Endothelial cell (in vitro differentiated cells): ENCODE results near the gene FCHO1. TPM values are rescaled to one million over a fixed set of nuclear protein-coding genes. Genes with fewer than 3 reads are reported as not detected.

Source experiments
- DNase-seq: peaks from one replicate; pipeline ENCODE4 v3.0.0; 2021; ENCODE audit warnings: low spot score
- H3K27ac Mint-ChIP-seq: one replicate; pipeline ENCODE4 v1.8.0; 2021; ENCODE audit warnings: mixed read lengths, inconsistent platforms; ENCODE audit not compliant: unreplicated experiment
- H3K27me3 Mint-ChIP-seq: one replicate; pipeline ENCODE4 v1.8.0; 2021; ENCODE audit warnings: mild to moderate bottlenecking, moderate library complexity, mixed read lengths, inconsistent platforms; ENCODE audit not compliant: unreplicated experiment
- H3K36me3 Mint-ChIP-seq: one replicate; pipeline ENCODE4 v1.8.0; 2021; ENCODE audit warnings: mild to moderate bottlenecking, low read depth, mixed read lengths, inconsistent platforms; ENCODE audit not compliant: unreplicated experiment
- H3K4me1 Mint-ChIP-seq: one replicate; pipeline ENCODE4 v1.8.0; 2021; ENCODE audit warnings: mild to moderate bottlenecking, mixed read lengths, inconsistent platforms; ENCODE audit not compliant: unreplicated experiment
- H3K4me3 Mint-ChIP-seq: one replicate; pipeline ENCODE4 v1.8.0; 2021; ENCODE audit warnings: mild to moderate bottlenecking, mixed read lengths, inconsistent platforms; ENCODE audit not compliant: unreplicated experiment
- H3K9me3 Mint-ChIP-seq: one replicate; pipeline ENCODE4 v1.8.0; 2021; ENCODE audit warnings: mixed read lengths, inconsistent platforms; ENCODE audit not compliant: unreplicated experiment
- CTCF ChIP-seq: fragments of 200-600 bp; sonication (generic); IDR thresholded peaks from one replicate; pipeline ENCODE4 v1.5.0; 2021; ENCODE audit warnings: antibody characterized with exemption; ENCODE audit not compliant: unreplicated experiment
- total RNA-seq: library from RNA; stranded (reverse); fragmentation: NEBNext Ultra II Directional; extraction: Animal tissue kit (Norgen Biotek cat#: 25700); gene quantifications from one replicate; pipeline ENCODE4 v1.2.1, GENCODE V29; 2021; ENCODE audit not compliant: unreplicated experiment

Gene FCHO1
- total RNA-seq, 1 donor from 2014 or later, result 2.7 TPM

GRCh38 chr19:17794731-17795494 lies 43.6 kb downstream of the FCHO1 start, which contains the start of gene B3GNT3:
Gene B3GNT3 (plus strand): TSS chr19:17795138. CDS start chr19:17807808, 12,670 bp downstream.
- Mint-ChIP-seq H3K4me1 (peaks cover 4% of the 10 kb centered on the region), H3K36me3 (no peaks in the 10 kb centered on the region), H3K9me3 (no peaks in the 10 kb centered on the region), H3K27ac (no peak within 1 kb of the TSS), H3K4me3 (no peak within 1 kb of the TSS), H3K27me3 (peaks cover 4% of the 10 kb centered on the region)
- DNase-seq, result peak; percentile 64
- TF ChIP-seq CTCF, result no peak

- TF ChIP-seq CTCF, result no peak
- Mint-ChIP-seq H3K36me3 (no peaks in the 10 kb centered on the region), H3K27me3 (peaks cover 4% of the 10 kb centered on the region), H3K4me3 (no peak overlapping the region), H3K9me3 (no peaks in the 10 kb centered on the region), H3K27ac (no peak overlapping the region), H3K4me1 (peaks cover 4% of the 10 kb centered on the region)
- no peak for DNase-seq
These were observed 44.2 kb downstream of the FCHO1 start for GRCh38 chr19:17795495-17795856.

GRCh38 chr19:17796013-17796837 lies 44.9 kb downstream of the FCHO1 start:
- Mint-ChIP-seq H3K36me3 (no peaks in the 10 kb centered on the region), H3K4me1 (peaks cover 4% of the 10 kb centered on the region), H3K27me3 (peaks cover 6% of the 10 kb centered on the region), H3K9me3 (no peaks in the 10 kb centered on the region), H3K4me3 (no peak overlapping the region), H3K27ac (no peak overlapping the region)
- TF ChIP-seq CTCF, result no peak
- no peak for DNase-seq

GRCh38 chr19:17796838-17797423 lies 45.7 kb downstream of the FCHO1 start:
- no peak for DNase-seq
- no peaks in the 10 kb centered on the region for H3K36me3 Mint-ChIP-seq
- TF ChIP-seq CTCF, result no peak
- no peaks in the 10 kb centered on the region for H3K4me1 Mint-ChIP-seq
- H3K27ac Mint-ChIP-seq, result no peak overlapping the region
- H3K4me3 Mint-ChIP-seq, result no peak overlapping the region
- peaks cover 6% of the 10 kb centered on the region for H3K27me3 Mint-ChIP-seq
- no peaks in the 10 kb centered on the region for H3K9me3 Mint-ChIP-seq
